ENCODE data around the gene PNRC2. TPM values are rescaled to one million over a fixed set of nuclear protein-coding genes. Genes with fewer than 3 reads are reported as not detected.
"Not testable (repeated sequence)": the region's sequence is repeated elsewhere in the genome, so short reads cannot be mapped to it uniquely, and the experiment has no call there.

PNRC2 gene
- total and polyA plus RNA-seq, 9 donors: 82.9 to 131 (median 109) TPM

- Histone ChIP-seq H3K27me3 (ENCODE audit: control insufficient read depth, insufficient read depth, low read length) (no peaks in the 10 kb centered on the region), H3K27ac (ENCODE audit: low read length) (peak overlapping the region; percentile 89), H3K4me1 (ENCODE audit: control insufficient read depth, insufficient read depth, low read length) (peaks cover 16% of the 10 kb centered on the region), H3K4me3 (ENCODE audit: low read length) (peak overlapping the region; percentile 44), H3K36me3 (ENCODE audit: control insufficient read depth, insufficient read depth, low read length) (peaks cover 15% of the 10 kb centered on the region), H3K9me3 (replicated peaks; ENCODE audit: control insufficient read depth, low read depth, low read length) (no peaks in the 10 kb centered on the region)
- WGBS (ENCODE audit: insufficient coverage): no CpG with 5 or more reads among the region's 6 CpGs
- DNase-seq: peak; percentile 58
Observed at GRCh38 chr1:23980728-23981070, 21.1 kb downstream of the PNRC2 start.

- H3K27ac ChIP-seq (ENCODE audit: low read length): no peak overlapping the region
- H3K4me1 ChIP-seq (ENCODE audit: control insufficient read depth, insufficient read depth, low read length): peaks cover 8% of the 10 kb centered on the region
- no peaks in the 10 kb centered on the region for H3K36me3 ChIP-seq (ENCODE audit: control insufficient read depth, insufficient read depth, low read length)
- H3K4me3 ChIP-seq (ENCODE audit: low read length): no peak overlapping the region
- peak; percentile 67 for DNase-seq
- H3K27me3 ChIP-seq (ENCODE audit: control insufficient read depth, insufficient read depth, low read length): no peaks in the 10 kb centered on the region
- no CpG with 5 or more reads among the region's 5 CpGs for WGBS (ENCODE audit: insufficient coverage)
- H3K9me3 ChIP-seq (replicated peaks; ENCODE audit: control insufficient read depth, low read depth, low read length): no peaks in the 10 kb centered on the region
Observed at GRCh38 chr1:23984417-23985186, 25.0 kb downstream of the PNRC2 start.

GRCh38 chr1:23987038-23987437 lies 27.4 kb downstream of the PNRC2 start:
- H3K4me1 ChIP-seq (ENCODE audit: control insufficient read depth, insufficient read depth, low read length); H3K36me3 ChIP-seq (ENCODE audit: control insufficient read depth, insufficient read depth, low read length); H3K27ac ChIP-seq (ENCODE audit: low read length); H3K27me3 ChIP-seq (ENCODE audit: control insufficient read depth, insufficient read depth, low read length); H3K9me3 ChIP-seq (replicated peaks; ENCODE audit: control insufficient read depth, low read depth, low read length); DNase-seq; H3K4me3 ChIP-seq (ENCODE audit: low read length): not testable (repeated sequence)
- WGBS (ENCODE audit: insufficient coverage): no CpG with 5 or more reads among the region's 23 CpGs

DNA sequence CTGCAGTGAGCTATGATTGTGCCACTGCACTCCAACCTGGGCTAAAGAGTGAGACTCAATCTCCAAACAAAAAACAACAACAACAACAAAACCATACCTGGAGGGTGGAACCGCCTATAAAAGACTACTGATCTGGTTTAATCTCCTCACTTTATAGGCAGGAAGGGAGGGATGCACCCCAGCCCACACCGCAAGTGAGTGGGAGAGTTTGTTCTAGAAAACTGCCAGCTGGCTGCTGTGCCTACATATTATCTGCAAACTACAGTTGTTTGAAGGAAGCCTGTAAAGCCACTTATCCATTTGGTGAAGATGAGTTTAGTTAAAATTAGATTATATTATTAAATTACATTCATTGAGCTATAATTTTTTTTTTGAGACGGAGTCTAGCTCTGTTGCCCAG lies 29.6 kb downstream of the PNRC2 start:
- 100% methylated on average over 1 of the region's 3 CpGs for WGBS (ENCODE audit: insufficient coverage)
- H3K27me3 ChIP-seq (ENCODE audit: control insufficient read depth, insufficient read depth, low read length): no peaks in the 10 kb centered on the region
- H3K27ac ChIP-seq (ENCODE audit: low read length): no peak overlapping the region
- DNase-seq: no peak
- H3K4me1 ChIP-seq (ENCODE audit: control insufficient read depth, insufficient read depth, low read length): peaks cover 4% of the 10 kb centered on the region
- H3K36me3 ChIP-seq (ENCODE audit: control insufficient read depth, insufficient read depth, low read length): no peaks in the 10 kb centered on the region
- no peaks in the 10 kb centered on the region for H3K9me3 ChIP-seq (replicated peaks; ENCODE audit: control insufficient read depth, low read depth, low read length)
- no peak overlapping the region for H3K4me3 ChIP-seq (ENCODE audit: low read length)

DNA sequence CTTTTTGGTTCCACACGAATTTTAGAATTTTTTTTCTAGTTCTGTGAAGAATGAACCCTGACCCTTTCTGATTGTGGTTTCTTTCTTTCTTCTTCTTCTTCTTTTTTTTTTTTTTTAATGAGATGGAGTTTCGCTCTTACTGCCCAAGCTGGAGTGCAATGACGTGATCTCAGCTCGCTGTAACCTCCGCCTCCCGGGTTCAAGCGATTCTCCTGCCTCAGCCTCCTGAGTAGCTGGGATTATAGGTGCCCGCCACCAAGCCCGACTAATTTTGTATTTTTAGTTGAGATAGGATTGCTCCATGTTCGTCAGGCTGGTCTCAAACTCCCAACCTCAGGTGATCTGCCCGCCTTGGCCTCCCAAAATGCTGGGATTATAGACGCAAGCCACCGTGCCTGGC lies 32.4 kb downstream of the PNRC2 start:
- H3K36me3 ChIP-seq (ENCODE audit: control insufficient read depth, insufficient read depth, low read length); H3K9me3 ChIP-seq (replicated peaks; ENCODE audit: control insufficient read depth, low read depth, low read length); DNase-seq; H3K27ac ChIP-seq (ENCODE audit: low read length); H3K4me3 ChIP-seq (ENCODE audit: low read length); H3K27me3 ChIP-seq (ENCODE audit: control insufficient read depth, insufficient read depth, low read length); H3K4me1 ChIP-seq (ENCODE audit: control insufficient read depth, insufficient read depth, low read length): not testable (repeated sequence)
- WGBS (ENCODE audit: insufficient coverage): 81% methylated on average over 7 of the region's 13 CpGs

DNA sequence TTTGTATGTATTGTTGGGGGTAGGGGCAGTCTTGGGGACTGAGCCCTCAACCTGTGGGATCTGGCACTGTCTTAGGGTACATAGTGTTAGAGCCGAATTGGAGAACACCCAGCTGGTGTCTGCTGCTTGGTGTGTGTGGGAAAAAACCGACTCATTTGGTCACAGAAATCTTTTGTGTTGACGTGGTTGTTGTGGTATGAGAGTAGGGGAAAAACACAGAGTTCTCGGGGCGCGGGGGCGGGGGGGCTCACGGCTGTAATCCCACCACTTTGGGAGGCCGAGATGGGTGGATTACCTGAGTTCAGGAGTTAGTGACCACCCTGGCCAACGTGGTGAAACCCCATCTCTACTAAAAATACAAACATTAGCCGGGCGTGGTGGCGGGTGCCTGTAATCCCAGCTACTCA lies 35.8 kb downstream of the PNRC2 start:
- no peaks in the 10 kb centered on the region for H3K4me1 ChIP-seq (ENCODE audit: control insufficient read depth, insufficient read depth, low read length)
- DNase-seq: no peak
- H3K4me3 ChIP-seq (ENCODE audit: low read length): no peak overlapping the region
- WGBS (ENCODE audit: insufficient coverage): 63% methylated on average over 2 of the region's 13 CpGs
- no peaks in the 10 kb centered on the region for H3K27me3 ChIP-seq (ENCODE audit: control insufficient read depth, insufficient read depth, low read length)
- no peaks in the 10 kb centered on the region for H3K36me3 ChIP-seq (ENCODE audit: control insufficient read depth, insufficient read depth, low read length)
- H3K9me3 ChIP-seq (replicated peaks; ENCODE audit: control insufficient read depth, low read depth, low read length): no peaks in the 10 kb centered on the region
- no peak overlapping the region for H3K27ac ChIP-seq (ENCODE audit: low read length)

DNA sequence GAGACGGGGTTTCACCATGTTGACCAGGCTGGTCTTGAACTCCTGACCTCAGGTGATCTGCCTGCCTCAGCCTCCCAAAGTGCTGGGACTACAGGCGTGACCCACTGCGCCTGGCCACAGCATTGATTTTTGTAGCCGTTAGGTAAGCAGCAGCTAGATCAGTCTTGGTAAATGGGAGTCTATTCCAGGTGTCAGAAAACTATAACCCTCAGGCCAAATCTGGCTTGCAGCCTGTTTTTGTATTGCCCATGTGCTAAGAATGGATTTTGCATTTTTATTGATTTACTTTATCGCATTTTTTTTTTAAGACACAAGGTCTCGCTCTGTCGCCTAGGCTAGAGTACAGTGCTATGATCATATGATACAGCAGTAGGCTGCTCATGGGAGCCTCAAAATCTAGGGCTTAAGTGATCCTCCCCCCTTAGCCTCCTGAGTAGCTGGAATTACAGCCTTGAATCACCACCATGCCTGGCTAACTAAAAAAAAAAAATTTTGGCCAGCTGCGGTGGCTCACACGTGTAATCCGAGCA lies 37.1 kb downstream of the PNRC2 start:
- H3K27ac ChIP-seq (ENCODE audit: low read length): no peak overlapping the region
- 100% methylated on average over 2 of the region's 10 CpGs for WGBS (ENCODE audit: insufficient coverage)
- H3K4me3 ChIP-seq (ENCODE audit: low read length): no peak overlapping the region
- H3K27me3 ChIP-seq (ENCODE audit: control insufficient read depth, insufficient read depth, low read length): no peaks in the 10 kb centered on the region
- H3K4me1 ChIP-seq (ENCODE audit: control insufficient read depth, insufficient read depth, low read length): no peaks in the 10 kb centered on the region
- no peaks in the 10 kb centered on the region for H3K9me3 ChIP-seq (replicated peaks; ENCODE audit: control insufficient read depth, low read depth, low read length)
- H3K36me3 ChIP-seq (ENCODE audit: control insufficient read depth, insufficient read depth, low read length): no peaks in the 10 kb centered on the region
- DNase-seq: no peak

- WGBS (ENCODE audit: insufficient coverage): no CpG with 5 or more reads among the region's 1 CpG
- DNase-seq: peak; percentile 71
- no peaks in the 10 kb centered on the region for H3K27me3 ChIP-seq (ENCODE audit: control insufficient read depth, insufficient read depth, low read length)
- no peaks in the 10 kb centered on the region for H3K9me3 ChIP-seq (replicated peaks; ENCODE audit: control insufficient read depth, low read depth, low read length)
- no peaks in the 10 kb centered on the region for H3K36me3 ChIP-seq (ENCODE audit: control insufficient read depth, insufficient read depth, low read length)
- H3K27ac ChIP-seq (ENCODE audit: low read length): no peak overlapping the region
- H3K4me1 ChIP-seq (ENCODE audit: control insufficient read depth, insufficient read depth, low read length): no peaks in the 10 kb centered on the region
- H3K4me3 ChIP-seq (ENCODE audit: low read length): no peak overlapping the region
Observed at GRCh38 chr1:23997812-23998211, 38.2 kb downstream of the PNRC2 start.

DNA sequence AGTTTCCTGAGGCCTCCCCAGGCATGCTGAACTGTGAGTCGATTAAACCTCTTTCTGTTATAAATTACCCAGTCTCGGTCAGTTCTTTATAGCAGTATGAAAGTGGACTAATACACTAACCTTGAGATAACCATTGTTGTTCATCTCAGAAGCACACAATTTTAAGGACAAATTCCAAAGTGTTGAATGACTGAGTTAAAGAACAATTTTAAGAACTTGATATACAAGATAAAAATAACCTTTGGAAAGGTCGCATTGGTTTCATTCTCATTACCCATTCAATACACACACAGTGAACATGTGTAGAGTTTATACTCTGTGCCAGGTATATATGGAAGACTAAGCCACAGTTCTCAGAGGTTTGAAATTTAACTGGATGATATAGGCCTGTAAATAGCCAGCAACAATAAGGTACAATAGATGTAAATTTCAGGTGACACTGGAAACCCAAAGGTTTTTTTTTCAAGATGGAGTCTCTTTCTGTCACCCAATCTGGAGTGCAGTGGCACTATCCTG lies 39.6 kb downstream of the PNRC2 start:
- Histone ChIP-seq H3K27ac (ENCODE audit: low read length) (no peak overlapping the region), H3K4me3 (ENCODE audit: low read length) (no peak overlapping the region)
- no CpG with 5 or more reads among the region's 3 CpGs for WGBS (ENCODE audit: insufficient coverage)

DNA sequence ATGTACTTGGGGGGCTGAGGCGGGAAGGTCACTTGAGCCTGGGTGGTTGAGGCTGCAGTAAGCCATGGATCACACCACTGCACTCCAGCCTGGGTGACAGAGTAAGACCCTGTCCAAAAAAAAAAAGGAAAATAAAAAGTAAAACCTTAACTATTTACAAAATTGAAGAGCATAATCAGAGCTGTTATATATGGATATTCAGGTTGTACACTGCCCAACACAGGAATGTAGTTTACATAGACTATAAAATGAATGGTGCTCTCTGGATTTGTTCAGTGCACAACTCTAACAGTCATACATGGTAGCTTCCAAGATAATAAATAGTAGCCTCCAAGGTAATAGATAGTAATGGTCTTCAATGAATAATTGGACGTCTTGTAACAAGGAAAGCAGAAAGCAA lies 43.1 kb downstream of the PNRC2 start:
- no CpG with 5 or more reads among the region's 2 CpGs for WGBS (ENCODE audit: insufficient coverage)
- H3K9me3 ChIP-seq (replicated peaks; ENCODE audit: control insufficient read depth, low read depth, low read length): no peaks in the 10 kb centered on the region
- H3K4me1 ChIP-seq (ENCODE audit: control insufficient read depth, insufficient read depth, low read length): peaks cover 5% of the 10 kb centered on the region
- H3K36me3 ChIP-seq (ENCODE audit: control insufficient read depth, insufficient read depth, low read length): no peaks in the 10 kb centered on the region
- no peak for DNase-seq
- H3K27ac ChIP-seq (ENCODE audit: low read length): no peak overlapping the region
- no peak overlapping the region for H3K4me3 ChIP-seq (ENCODE audit: low read length)
- peaks cover 2% of the 10 kb centered on the region for H3K27me3 ChIP-seq (ENCODE audit: control insufficient read depth, insufficient read depth, low read length)

More for the DNA sequence above, 39.6 kb downstream of the PNRC2 start:
- no peak for DNase-seq
- Histone ChIP-seq H3K4me1 (ENCODE audit: control insufficient read depth, insufficient read depth, low read length) (peaks cover 5% of the 10 kb centered on the region), H3K36me3 (ENCODE audit: control insufficient read depth, insufficient read depth, low read length) (no peaks in the 10 kb centered on the region), H3K9me3 (replicated peaks; ENCODE audit: control insufficient read depth, low read depth, low read length) (no peaks in the 10 kb centered on the region), H3K27me3 (ENCODE audit: control insufficient read depth, insufficient read depth, low read length) (peaks cover under 1% of the 10 kb centered on the region)
